ENCODE results near the gene CD28.

Gene CD28

DNA sequence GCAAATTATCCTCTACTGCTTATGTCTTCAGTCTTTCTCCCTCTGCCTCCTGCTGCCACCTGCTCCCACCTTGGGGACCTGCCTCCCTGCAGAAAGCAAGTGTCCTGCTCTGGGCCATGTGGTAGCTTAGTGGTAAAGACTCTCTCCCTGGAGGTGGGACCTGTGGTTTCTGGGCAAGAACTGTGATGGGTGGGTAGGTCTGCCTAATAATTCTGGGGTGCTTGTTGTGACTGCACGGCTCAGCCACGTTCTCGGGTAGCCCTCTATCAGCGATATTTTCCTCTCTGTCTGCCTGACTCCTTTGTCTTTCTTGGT, 16.4 kb upstream of the CD28 start:
- in situ Hi-C loops (cut with MboI; ENCODE audit: low sequenced_read_pairs, unreplicated experiment), result no loop called here
- TF ChIP-seq, protein P1, sequence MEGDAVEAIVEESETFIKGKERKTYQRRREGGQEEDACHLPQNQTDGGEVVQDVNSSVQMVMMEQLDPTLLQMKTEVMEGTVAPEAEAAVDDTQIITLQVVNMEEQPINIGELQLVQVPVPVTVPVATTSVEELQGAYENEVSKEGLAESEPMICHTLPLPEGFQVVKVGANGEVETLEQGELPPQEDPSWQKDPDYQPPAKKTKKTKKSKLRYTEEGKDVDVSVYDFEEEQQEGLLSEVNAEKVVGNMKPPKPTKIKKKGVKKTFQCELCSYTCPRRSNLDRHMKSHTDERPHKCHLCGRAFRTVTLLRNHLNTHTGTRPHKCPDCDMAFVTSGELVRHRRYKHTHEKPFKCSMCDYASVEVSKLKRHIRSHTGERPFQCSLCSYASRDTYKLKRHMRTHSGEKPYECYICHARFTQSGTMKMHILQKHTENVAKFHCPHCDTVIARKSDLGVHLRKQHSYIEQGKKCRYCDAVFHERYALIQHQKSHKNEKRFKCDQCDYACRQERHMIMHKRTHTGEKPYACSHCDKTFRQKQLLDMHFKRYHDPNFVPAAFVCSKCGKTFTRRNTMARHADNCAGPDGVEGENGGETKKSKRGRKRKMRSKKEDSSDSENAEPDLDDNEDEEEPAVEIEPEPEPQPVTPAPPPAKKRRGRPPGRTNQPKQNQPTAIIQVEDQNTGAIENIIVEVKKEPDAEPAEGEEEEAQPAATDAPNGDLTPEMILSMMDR (IDR thresholded peaks at IDR 0.05; ENCODE audit: borderline replicate concordance, control extremely low read depth, extremely low read depth, insufficient read depth, missing control alignments), result no peak
- no peak for DNase-seq (ENCODE audit: low spot score)

DNA sequence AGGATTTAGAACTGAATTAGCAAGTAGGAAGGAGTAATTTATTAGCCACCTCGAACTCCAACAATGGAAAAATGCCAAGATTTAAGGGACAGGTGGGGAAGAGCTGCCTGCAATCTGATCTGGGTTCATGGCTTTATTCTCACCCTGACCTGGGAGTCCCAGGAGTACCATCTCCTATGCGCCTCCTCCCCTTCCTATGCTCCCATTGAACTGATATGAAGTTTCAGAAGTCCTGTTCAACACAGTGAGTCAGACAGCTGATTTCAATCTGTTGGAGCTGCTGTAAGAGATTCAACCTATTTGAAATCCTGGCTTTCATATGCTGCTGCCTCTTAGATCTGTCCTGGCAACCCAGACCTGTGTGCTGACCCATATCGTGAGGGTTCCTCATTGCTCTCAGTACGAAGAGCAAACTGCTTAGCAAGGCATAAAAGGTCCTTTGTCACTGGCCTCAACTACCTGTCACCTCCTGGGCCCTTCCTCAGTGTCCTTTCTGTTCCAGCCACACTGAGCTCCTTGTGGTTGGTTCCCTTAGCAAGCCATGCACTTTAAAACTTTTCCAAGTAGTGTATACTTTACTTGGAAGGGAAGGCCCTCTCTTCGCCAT, 15.9 kb upstream of the CD28 start:
- DNase-seq (ENCODE audit: low spot score), result no peak
- TF ChIP-seq, protein P1 (IDR thresholded peaks at IDR 0.05; ENCODE audit: borderline replicate concordance, control extremely low read depth, extremely low read depth, insufficient read depth, missing control alignments), result no peak
- in situ Hi-C loops (cut with MboI; ENCODE audit: low sequenced_read_pairs, unreplicated experiment), result no loop called here

DNA sequence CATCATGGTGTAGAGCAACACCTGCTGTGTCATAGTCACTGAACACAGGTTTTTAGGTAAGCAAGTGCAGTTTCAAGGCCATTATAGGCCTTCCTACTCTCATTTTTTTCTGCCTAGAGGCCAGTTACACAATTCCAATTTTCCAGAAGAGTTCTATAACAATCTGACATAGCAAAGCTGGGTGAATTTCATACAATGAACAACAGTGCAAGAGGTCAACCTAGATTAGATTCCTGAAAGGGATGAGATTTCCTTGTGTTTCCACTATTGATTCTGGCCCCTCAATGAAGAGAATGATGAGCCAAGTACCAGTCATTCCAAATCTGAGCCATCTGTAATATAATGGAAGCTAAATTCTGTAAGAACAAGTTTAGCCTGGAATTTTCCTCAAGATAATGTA, 15.3 kb upstream of the CD28 start:
- TF ChIP-seq, protein P1 (IDR thresholded peaks at IDR 0.05; ENCODE audit: borderline replicate concordance, control extremely low read depth, extremely low read depth, insufficient read depth, missing control alignments), result no peak
- in situ Hi-C loops (cut with MboI; ENCODE audit: low sequenced_read_pairs, unreplicated experiment), result no loop called here
- DNase-seq (ENCODE audit: low spot score), result no peak

DNA sequence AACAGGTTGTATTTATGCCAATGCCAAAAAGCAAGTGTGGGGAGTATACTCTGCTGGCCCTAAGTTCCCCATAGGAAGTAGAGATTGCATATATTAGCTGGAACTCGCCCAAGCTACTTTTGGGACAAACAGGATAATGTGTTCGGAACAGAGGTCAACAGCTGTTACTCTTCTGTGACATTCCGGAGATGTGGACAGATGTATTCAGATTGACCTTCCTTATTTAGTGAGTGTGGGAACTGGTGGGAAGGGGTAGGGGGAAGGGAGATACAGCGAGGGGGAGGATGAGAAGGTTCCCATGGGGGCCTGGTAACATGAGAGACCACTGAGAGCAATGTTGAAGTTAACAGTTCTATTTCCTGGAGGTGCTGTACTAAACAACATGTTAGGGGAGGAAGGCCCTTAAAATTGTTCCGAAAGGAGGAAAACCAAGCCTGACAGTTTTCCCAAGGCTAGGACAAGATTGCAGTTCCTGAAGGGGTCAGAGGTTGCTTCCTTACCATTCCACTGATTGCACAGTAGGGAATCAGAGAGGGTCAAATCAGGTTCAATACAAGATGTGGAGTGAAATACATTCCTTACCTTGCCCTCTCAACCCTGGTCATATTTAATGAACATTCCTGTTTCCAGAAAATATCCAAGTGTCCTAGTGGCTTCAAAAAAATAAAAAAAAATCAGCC, 14.3 kb upstream of the CD28 start:
- TF ChIP-seq, protein P1 (IDR thresholded peaks at IDR 0.05; ENCODE audit: borderline replicate concordance, control extremely low read depth, extremely low read depth, insufficient read depth, missing control alignments), result no peak
- DNase-seq (ENCODE audit: low spot score), result no peak
- in situ Hi-C loops (cut with MboI; ENCODE audit: low sequenced_read_pairs, unreplicated experiment), result no loop called here

DNA sequence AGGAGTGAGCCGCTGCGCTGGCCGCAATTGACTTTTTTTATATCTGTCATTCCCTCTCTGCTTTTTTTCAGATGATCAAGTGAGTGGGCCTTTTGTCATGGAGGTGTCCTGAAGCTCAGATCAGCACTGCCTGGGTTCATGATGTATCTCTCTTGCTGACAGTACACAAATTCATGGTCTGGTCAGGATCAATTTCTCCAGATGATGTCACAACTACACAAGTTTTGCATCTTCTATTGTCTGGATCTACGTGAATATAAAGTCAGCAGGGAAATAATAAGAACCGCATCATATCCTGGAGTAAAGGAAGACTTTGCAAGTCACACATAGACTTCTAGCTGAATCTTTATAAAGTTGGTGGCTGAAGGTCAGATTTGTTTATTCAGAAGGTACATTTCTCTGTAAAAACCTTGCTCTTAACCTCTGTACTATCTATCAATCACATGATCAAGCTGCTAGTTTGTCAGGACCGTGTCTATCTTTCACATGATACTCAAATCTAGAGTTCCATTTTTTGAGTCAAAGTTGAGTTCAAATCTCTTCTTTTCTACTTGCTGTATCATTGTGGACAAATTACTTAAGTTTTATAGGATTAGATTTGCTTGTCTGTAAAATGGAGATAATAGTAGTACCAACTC, 13.1 kb upstream of the CD28 start:
- in situ Hi-C loops (cut with MboI; ENCODE audit: low sequenced_read_pairs, unreplicated experiment), result no loop called here
- DNase-seq (ENCODE audit: low spot score), result no peak
- TF ChIP-seq, protein P1 (IDR thresholded peaks at IDR 0.05; ENCODE audit: borderline replicate concordance, control extremely low read depth, extremely low read depth, insufficient read depth, missing control alignments), result no peak

DNA sequence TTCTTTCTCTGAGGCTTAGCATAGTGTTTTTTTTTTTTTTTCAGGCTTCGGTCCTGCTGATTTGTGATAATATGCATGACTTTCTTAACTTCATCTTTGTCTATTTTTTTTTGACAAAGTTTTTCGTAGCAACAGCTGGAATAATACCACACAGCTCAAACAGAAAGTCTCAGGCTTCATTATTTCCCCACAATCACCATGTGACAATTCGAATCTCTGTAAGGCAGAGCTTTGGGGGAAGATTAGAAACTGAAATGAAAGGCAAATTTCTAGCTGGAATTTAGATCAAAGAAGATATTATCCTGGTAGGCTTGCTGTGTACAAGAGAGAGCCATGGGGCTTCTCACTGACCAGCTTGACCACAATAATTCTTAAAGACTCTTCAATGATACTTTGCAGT, 12.2 kb upstream of the CD28 start:
- TF ChIP-seq, protein P1 (IDR thresholded peaks at IDR 0.05; ENCODE audit: borderline replicate concordance, control extremely low read depth, extremely low read depth, insufficient read depth, missing control alignments), result no peak
- in situ Hi-C loops (cut with MboI; ENCODE audit: low sequenced_read_pairs, unreplicated experiment), result no loop called here

More for the DNA sequence above, 12.2 kb upstream of the CD28 start:
- no peak for DNase-seq (ENCODE audit: low spot score)

Measured in GM13976 (cell line).